ENCODE data around the gene GRID1.
"Not testable (repeated sequence)": the region's sequence is repeated elsewhere in the genome, so short reads cannot be mapped to it uniquely, and the experiment has no call there.

GRID1 gene

DNA sequence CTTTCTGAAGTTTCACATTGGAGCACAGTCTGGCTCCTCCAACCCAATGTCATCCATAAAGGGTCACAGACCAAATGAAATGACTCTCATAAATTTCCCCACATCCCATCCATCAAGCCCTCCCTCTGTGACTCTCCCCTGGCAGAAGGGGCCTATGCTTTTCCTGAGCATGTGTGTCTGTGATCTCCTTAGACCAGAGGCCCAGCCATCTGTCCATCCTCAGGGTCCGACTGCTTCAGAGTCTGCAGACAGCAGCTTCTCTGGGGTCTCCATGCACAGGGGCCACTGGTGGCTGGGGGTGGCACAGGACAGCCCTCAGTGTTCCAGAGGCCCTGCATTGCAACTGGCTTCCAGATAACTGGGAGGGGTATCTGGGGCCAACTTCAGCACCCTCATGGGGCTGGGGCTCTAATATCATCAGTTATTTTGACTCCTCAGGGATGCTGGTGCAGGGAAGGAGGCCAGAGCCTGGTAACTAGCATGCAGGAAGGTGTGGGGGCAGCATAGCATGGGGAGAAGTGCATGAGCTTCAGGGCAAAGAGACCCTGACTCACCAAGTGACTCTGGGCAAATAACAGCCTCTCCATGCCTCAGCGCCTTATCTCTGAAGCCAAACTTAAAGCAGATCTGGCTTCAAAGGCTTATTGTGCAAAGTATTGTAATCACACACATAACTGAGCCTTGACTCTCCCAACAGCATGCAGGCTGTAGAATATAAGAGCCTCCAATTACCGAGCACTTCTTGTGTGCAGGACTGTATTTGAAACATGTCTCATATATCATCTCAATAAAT is 266.9 kb downstream of the GRID1 start:
- TF ChIP-seq, protein P1, sequence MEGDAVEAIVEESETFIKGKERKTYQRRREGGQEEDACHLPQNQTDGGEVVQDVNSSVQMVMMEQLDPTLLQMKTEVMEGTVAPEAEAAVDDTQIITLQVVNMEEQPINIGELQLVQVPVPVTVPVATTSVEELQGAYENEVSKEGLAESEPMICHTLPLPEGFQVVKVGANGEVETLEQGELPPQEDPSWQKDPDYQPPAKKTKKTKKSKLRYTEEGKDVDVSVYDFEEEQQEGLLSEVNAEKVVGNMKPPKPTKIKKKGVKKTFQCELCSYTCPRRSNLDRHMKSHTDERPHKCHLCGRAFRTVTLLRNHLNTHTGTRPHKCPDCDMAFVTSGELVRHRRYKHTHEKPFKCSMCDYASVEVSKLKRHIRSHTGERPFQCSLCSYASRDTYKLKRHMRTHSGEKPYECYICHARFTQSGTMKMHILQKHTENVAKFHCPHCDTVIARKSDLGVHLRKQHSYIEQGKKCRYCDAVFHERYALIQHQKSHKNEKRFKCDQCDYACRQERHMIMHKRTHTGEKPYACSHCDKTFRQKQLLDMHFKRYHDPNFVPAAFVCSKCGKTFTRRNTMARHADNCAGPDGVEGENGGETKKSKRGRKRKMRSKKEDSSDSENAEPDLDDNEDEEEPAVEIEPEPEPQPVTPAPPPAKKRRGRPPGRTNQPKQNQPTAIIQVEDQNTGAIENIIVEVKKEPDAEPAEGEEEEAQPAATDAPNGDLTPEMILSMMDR (IDR thresholded peaks at IDR 0.05; ENCODE audit: insufficient read depth, missing control alignments): no peak
- FAIRE-seq (no peak), DNase-seq (ENCODE audit: insufficient read length, low spot score) (no peak)

DNA sequence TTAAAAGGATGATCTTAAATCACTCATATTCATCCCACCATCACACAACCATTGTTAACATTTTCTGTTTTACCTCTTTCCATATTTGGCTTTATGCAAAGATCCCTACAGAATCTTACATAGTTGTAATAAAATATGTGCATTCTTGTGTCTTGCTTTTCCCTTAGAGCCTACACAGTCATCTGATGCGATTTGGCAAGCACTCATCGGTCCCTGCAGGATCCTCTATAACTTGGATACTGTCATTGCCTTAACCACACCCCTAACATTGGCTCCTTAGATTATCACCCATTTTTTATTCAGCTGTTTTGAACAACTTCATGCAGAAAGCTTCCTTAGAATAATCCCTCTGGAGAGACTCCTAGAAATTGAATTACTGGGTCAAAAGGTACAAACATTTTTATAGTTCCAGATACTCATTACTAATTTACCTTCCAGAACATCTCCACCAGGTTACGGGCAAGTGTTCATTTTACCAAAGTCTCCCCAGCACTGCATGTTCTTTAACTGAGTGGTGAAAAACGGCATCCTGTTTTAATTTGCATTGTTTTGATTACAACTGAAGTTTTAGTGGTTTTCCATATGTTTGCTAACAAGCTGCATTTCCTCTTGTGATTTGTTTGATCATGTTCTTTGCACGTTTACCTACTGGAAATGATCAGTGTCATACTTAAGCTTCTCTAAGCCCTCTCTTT is 268.3 kb downstream of the GRID1 start:
- FAIRE-seq (no peak), DNase-seq (ENCODE audit: insufficient read length, low spot score) (no peak)
- TF ChIP-seq, protein P1 (IDR thresholded peaks at IDR 0.05; ENCODE audit: insufficient read depth, missing control alignments): no peak

DNA sequence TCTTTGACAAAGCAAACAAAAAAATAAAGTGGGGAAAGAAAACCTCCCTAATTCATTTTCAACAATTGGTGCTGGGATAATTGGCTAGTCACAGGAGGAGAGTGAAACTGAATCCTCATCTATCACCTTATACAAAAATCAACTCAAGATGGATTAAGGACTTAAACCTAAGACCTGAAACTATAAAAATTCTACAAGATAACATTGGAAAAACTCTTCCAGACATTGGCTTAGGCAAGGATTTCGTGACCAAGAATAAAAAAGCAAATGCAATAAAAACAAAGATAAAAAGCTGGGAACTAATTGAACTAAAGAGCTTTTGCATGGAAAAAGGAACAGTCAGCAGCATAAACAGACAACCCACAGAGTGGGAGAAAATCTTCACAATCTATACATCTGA is 271.5 kb downstream of the GRID1 start:
- not testable (repeated sequence) for FAIRE-seq; DNase-seq (ENCODE audit: insufficient read length, low spot score)

DNA sequence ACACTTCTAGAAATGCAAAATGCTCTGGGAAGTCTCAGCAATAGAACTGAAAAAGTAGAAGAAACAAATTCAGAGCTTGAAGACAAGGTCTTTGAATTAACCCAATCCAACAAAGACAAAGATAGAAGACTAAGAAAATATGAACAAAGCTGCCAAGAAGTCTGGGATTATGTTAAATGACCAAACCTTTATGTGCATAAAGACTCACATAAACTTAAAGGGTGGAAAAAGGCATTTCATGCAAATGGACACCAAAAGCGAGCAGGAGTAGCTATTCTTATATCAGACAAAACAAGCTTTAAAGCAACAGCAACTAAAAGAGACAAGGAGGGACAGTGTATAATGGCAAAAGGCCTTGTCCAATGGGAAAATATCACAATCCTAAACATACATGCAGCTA is 274.3 kb downstream of the GRID1 start:
- not testable (repeated sequence) for FAIRE-seq

DNA sequence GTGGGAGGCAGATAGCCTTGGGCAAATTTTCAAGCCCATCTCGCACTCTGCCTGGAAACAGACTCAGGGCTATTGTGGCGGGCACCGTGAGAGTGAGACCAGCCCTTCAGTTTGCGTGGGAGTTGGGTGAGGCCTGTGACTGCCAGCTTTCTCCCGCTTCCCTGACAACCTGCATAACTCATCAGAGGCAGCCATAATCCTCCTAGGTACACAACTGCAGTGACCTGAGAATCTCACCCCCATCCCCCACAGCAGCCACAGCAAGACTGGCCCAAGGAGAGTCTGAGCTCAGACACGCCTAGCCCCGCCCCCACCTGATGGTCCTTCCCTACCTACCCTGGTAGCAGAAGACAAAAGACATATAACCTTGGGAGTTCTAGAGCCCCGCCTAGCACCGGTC is 275.4 kb downstream of the GRID1 start:
- DNase-seq (ENCODE audit: insufficient read length, low spot score): no peak
- no peak for FAIRE-seq
- TF ChIP-seq, protein P1 (IDR thresholded peaks at IDR 0.05; ENCODE audit: insufficient read depth, missing control alignments): no peak

More for the DNA sequence above, 274.3 kb downstream of the GRID1 start:
- not testable (repeated sequence) for DNase-seq (ENCODE audit: insufficient read length, low spot score)

DNA sequence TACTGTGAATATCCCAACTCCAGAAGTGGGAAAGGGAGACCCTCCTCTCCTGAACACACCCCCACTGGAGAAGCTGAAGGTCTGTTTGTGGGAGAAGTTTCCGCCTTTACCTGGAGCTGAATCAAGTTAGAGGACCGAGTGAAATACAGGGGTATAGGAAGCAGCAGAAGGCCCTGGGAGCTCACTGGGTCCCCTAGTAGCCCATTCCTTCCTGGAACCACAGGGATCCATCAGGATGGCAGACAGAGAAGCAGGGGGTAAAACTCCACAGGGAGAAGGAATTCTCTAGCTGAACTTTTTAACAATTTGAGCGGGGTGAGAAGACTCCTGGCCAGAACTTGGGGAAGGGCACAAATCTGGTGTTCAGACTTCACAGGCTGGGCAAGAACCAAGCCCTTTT is 275.8 kb downstream of the GRID1 start:
- TF ChIP-seq, protein P1 (IDR thresholded peaks at IDR 0.05; ENCODE audit: insufficient read depth, missing control alignments): no peak
- no peak for FAIRE-seq
- DNase-seq (ENCODE audit: insufficient read length, low spot score): no peak

DNA sequence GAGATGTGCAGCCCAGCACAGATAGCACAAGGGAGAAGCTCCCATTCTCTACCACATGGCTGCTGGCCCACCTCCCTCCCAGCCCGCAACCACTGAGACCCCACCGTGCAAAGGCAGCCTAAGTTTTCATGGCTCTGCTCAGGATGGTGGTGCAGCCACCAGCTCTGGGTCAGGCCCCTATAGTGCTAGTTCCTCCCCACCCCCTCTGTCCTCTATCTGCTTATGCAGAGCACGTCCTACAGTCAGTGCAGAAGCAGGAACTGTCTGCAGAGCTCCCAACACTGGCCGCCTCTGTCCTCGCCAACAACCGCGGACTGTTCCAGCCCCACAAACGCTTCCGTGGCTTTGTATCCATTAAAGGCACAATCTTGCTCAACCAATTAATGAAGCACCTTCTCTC is 278.9 kb downstream of the GRID1 start:
- DNase-seq (ENCODE audit: insufficient read length, low spot score): no peak
- TF ChIP-seq, protein P1 (IDR thresholded peaks at IDR 0.05; ENCODE audit: insufficient read depth, missing control alignments): no peak
- no peak for FAIRE-seq

DNA sequence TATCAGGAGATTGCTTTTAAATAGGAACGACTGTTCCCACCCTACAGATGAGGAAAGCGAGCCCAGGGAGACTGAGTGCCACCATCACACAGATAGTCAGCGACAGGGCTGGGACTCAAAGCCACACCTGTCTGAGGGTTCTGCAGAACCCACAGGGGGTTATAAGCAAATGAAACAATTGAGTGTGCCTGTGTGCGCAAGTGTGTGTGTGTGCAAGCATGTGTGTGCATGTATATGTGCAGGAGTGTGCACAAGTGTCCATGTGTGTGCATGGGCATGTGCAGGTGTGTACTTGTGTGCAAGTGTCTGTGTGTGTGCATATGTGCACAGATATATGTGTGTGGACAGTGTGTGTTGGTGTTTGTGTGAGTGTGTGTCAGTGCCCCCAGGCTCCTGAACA is 280.2 kb downstream of the GRID1 start:
- TF ChIP-seq, protein P1 (IDR thresholded peaks at IDR 0.05; ENCODE audit: insufficient read depth, missing control alignments): no peak
- DNase-seq (ENCODE audit: insufficient read length, low spot score) (no peak), FAIRE-seq (no peak)
